Measurements from ENCODE around the gene SFT2D1.

DNA sequence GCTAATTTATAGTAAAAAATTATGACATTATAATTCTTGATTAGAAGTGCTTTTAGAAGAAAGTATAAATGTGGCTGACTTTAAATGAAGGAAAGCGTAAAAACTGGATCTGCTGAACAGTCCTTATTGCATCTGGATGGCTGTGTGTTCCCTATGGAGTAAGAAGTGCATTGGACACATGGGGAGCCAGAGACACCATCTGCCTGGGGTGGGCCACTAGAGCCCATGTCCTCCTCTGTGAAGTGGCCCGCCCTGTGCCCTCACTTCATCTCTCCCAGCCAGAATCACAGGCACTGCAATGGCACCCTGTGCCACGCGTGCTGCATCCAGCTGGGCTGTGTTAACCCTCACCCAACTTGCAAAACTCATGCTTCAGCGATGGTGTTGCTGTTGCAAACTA lies 13.2 kb upstream of the SFT2D1 start:
- TF ChIP-seq, protein P1, sequence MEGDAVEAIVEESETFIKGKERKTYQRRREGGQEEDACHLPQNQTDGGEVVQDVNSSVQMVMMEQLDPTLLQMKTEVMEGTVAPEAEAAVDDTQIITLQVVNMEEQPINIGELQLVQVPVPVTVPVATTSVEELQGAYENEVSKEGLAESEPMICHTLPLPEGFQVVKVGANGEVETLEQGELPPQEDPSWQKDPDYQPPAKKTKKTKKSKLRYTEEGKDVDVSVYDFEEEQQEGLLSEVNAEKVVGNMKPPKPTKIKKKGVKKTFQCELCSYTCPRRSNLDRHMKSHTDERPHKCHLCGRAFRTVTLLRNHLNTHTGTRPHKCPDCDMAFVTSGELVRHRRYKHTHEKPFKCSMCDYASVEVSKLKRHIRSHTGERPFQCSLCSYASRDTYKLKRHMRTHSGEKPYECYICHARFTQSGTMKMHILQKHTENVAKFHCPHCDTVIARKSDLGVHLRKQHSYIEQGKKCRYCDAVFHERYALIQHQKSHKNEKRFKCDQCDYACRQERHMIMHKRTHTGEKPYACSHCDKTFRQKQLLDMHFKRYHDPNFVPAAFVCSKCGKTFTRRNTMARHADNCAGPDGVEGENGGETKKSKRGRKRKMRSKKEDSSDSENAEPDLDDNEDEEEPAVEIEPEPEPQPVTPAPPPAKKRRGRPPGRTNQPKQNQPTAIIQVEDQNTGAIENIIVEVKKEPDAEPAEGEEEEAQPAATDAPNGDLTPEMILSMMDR (IDR thresholded peaks at IDR 0.05): no peak
- no peak for TF ChIP-seq POLR2A (IDR thresholded peaks at IDR 0.05)
- TF ChIP-seq POLR2AphosphoS5 (IDR thresholded peaks at IDR 0.05): no peak
